Skeletal muscle tissue (tissue), 4 donors: ENCODE data around the gene MUSTN1. TPM values are rescaled to one million over a fixed set of nuclear protein-coding genes. Genes with fewer than 3 reads are reported as not detected.

Experiments
- H3K27ac ChIP-seq: one replicate; pipeline ENCODE4 v1.7.0; 2013; ENCODE audit warnings: mild to moderate bottlenecking, low read depth, low read length, inconsistent platforms
- H3K27me3 ChIP-seq, 3 donors: one replicate each; pipeline ENCODE4 v1.7.0; 2013; ENCODE audit warnings: low read length in 3 of 3; ENCODE audit not compliant: control insufficient read depth in 3 of 3, insufficient read depth in 3 of 3
- H3K36me3 ChIP-seq, 3 donors: one replicate each; pipeline ENCODE4 v1.7.0; 2013; ENCODE audit warnings: low read length in 3 of 3; ENCODE audit not compliant: control insufficient read depth in 3 of 3, insufficient read depth in 3 of 3
- H3K4me1 ChIP-seq, 3 donors: one replicate each; pipeline ENCODE4 v1.7.0; 2013; ENCODE audit warnings: low read length in 3 of 3, mild to moderate bottlenecking in 3 of 3; ENCODE audit not compliant: control insufficient read depth in 3 of 3, insufficient read depth in 3 of 3
- H3K4me3 ChIP-seq, 3 donors: one replicate each; pipeline ENCODE4 v1.7.0; 2013; ENCODE audit warnings: low read length in 3 of 3
- H3K9ac ChIP-seq, 3 donors: one replicate each; pipeline ENCODE4 v1.7.0; 2013; ENCODE audit warnings: low read length in 3 of 3, mild to moderate bottlenecking in 3 of 3, moderate library complexity in 2 of 3, low read depth in 1 of 3
- H3K9me3 ChIP-seq, 3 donors: one replicate each; pipeline ENCODE4 v1.7.0; 2013; ENCODE audit warnings: low read length in 3 of 3; ENCODE audit not compliant: control insufficient read depth in 3 of 3
- total RNA-seq: library from RNA; depleted of rRNA; stranded (reverse); fragments of >200 nt; gene quantifications from one replicate; pipeline ENCODE4 v1.2.3, GENCODE V29; 2014
- donor health status: Osteomylitis.

The MUSTN1 gene
- total RNA-seq, 1 donor from 2014 or later, result 35.5 TPM

- Histone ChIP-seq H3K4me1 (peaks cover 79 to 96% (median 84%) of the 10 kb centered on the region in 3 donors), H3K27me3 (no peaks in the 10 kb centered on the region), H3K27ac (peak overlapping the region; percentile 95), H3K9ac (peak overlapping the region in 2 of 3 donors; percentile 58 to 82), H3K9me3 (no peaks in the 10 kb centered on the region), H3K4me3 (no peak overlapping the region), H3K36me3 (peaks cover 9 to 25% (median 23%) of the 10 kb centered on the region in 3 donors)
Measured at GRCh38 chr3:52838561-52839267, 3.9 kb upstream of the MUSTN1 start.

- H3K4me3 ChIP-seq, result peak overlapping the region; percentile 25 to 46 (median 38)
- H3K36me3 ChIP-seq, result peaks cover 21 to 35% (median 30%) of the 10 kb centered on the region in 3 donors
- H3K4me1 ChIP-seq, result peaks cover 75 to 96% (median 81%) of the 10 kb centered on the region in 3 donors
- H3K9ac ChIP-seq, result peak overlapping the region in 2 of 3 donors; percentile 63 to 82
- H3K9me3 ChIP-seq, result no peaks in the 10 kb centered on the region
- no peaks in the 10 kb centered on the region for H3K27me3 ChIP-seq
- H3K27ac ChIP-seq, result peak overlapping the region; percentile 95
Measured at GRCh38 chr3:52836986-52837385, 2.2 kb upstream of the MUSTN1 start.

- H3K36me3 ChIP-seq, result peaks cover 21 to 35% (median 27%) of the 10 kb centered on the region in 3 donors
- peak overlapping the region; percentile 95 for H3K27ac ChIP-seq
- H3K27me3 ChIP-seq, result no peaks in the 10 kb centered on the region
- H3K4me1 ChIP-seq, result peaks cover 75 to 96% (median 81%) of the 10 kb centered on the region in 3 donors
- peak overlapping the region; percentile 63 to 82 (median 67) for H3K9ac ChIP-seq
- peak overlapping the region; percentile 25 to 64 (median 48) for H3K4me3 ChIP-seq
- H3K9me3 ChIP-seq, result no peaks in the 10 kb centered on the region
Measured at GRCh38 chr3:52836471-52836845, 1.6 kb upstream of the MUSTN1 start.

- H3K9me3 ChIP-seq, result no peaks in the 10 kb centered on the region
- H3K27ac ChIP-seq, result peak overlapping the region; percentile 95
- peaks cover 75 to 96% (median 81%) of the 10 kb centered on the region in 3 donors for H3K4me1 ChIP-seq
- peaks cover 20 to 33% (median 24%) of the 10 kb centered on the region in 3 donors for H3K36me3 ChIP-seq
- peak overlapping the region; percentile 78 to 96 (median 95) for H3K4me3 ChIP-seq
- no peaks in the 10 kb centered on the region for H3K27me3 ChIP-seq
- H3K9ac ChIP-seq, result peak overlapping the region; percentile 71 to 99 (median 88)
Measured at GRCh38 chr3:52835766-52836470, 1.1 kb upstream of the MUSTN1 start.

- Histone ChIP-seq H3K27ac (peak overlapping the region; percentile 95), H3K4me3 (peak overlapping the region; percentile 78 to 96 (median 95)), H3K27me3 (no peaks in the 10 kb centered on the region), H3K9me3 (no peaks in the 10 kb centered on the region), H3K36me3 (peaks cover 35 to 43% (median 37%) of the 10 kb centered on the region in 3 donors), H3K9ac (peak overlapping the region; percentile 70 to 99 (median 88)), H3K4me1 (peaks cover 62 to 86% (median 64%) of the 10 kb centered on the region in 3 donors)
Measured at GRCh38 chr3:52833202-52833601, 1.6 kb downstream of the MUSTN1 start.

GRCh38 chr3:52831500-52832301 lies 3.1 kb downstream of the MUSTN1 start:
- Histone ChIP-seq H3K4me3 (peak overlapping the region; percentile 78 to 96 (median 95)), H3K4me1 (peaks cover 49 to 75% (median 49%) of the 10 kb centered on the region in 3 donors), H3K27me3 (no peaks in the 10 kb centered on the region), H3K36me3 (peaks cover 42 to 53% (median 51%) of the 10 kb centered on the region in 3 donors), H3K9me3 (no peaks in the 10 kb centered on the region), H3K9ac (peak overlapping the region; percentile 70 to 99 (median 74)), H3K27ac (peak overlapping the region; percentile 95)

- Histone ChIP-seq H3K4me1 (peaks cover 40 to 65% (median 40%) of the 10 kb centered on the region in 3 donors), H3K27me3 (no peaks in the 10 kb centered on the region), H3K4me3 (peak within 1 kb of the TSS; percentile 38 to 96 (median 52)), H3K27ac (peak within 1 kb of the TSS; percentile 95), H3K9ac (peak within 1 kb of the TSS; percentile 70 to 99 (median 74)), H3K9me3 (no peaks in the 10 kb centered on the region), H3K36me3 (peaks cover 52 to 61% (median 61%) of the 10 kb centered on the region in 3 donors)
Measured at GRCh38 chr3:52830535-52831258, 4.1 kb downstream of the MUSTN1 start, which contains the start of gene ITIH4. Gene ITIH4 (minus strand): TSS chr3:52830672. CDS start chr3:52830642, 30 bp downstream.

- Histone ChIP-seq H3K36me3 (peaks cover 56 to 67% (median 66%) of the 10 kb centered on the region in 3 donors), H3K4me3 (no peak overlapping the region), H3K9ac (peak overlapping the region in 2 of 3 donors; percentile 27 to 57), H3K9me3 (no peaks in the 10 kb centered on the region), H3K27me3 (no peaks in the 10 kb centered on the region), H3K4me1 (peaks cover 33 to 58% (median 33%) of the 10 kb centered on the region in 3 donors), H3K27ac (peak overlapping the region; percentile 95)
Measured at GRCh38 chr3:52829906-52830463, 4.8 kb downstream of the MUSTN1 start.
